OCI-LY1 (cell line): ENCODE results near the gene PDPN.
"Not testable (repeated sequence)": the region's sequence is repeated elsewhere in the genome, so short reads cannot be mapped to it uniquely, and the experiment has no call there.

ENCODE experiments used
- H2AFZ ChIP-seq: fragments of 200-600 bp; sonication (generic), shearing (Covaris generic); 2 replicates; pipeline ENCODE4 v1.6.0; 2014; ENCODE audit warnings: antibody characterized with exemption, mild to moderate bottlenecking, low read length
- H3F3A ChIP-seq: fragments of 200-600 bp; sonication (generic), shearing (Covaris generic); 2 replicates; pipeline ENCODE4 v1.6.0; 2014; ENCODE audit warnings: mild to moderate bottlenecking, antibody characterized with exemption, low read length, moderate library complexity; ENCODE audit not compliant: insufficient read depth
- H3K27ac ChIP-seq: fragments of 200-600 bp; sonication (generic); 2 replicates; pipeline ENCODE4 v1.5.1; 2014; ENCODE audit warnings: low read length, mixed run types, mild to moderate bottlenecking, low read depth; ENCODE audit not compliant: poor library complexity, severe bottlenecking
- H3K27me3 ChIP-seq: fragments of 200-600 bp; sonication (generic); 2 replicates; pipeline ENCODE4 v1.6.0; 2014; ENCODE audit warnings: antibody characterized with exemption, mild to moderate bottlenecking, low read length, moderate library complexity; ENCODE audit not compliant: insufficient read depth
- H3K36me3 ChIP-seq: fragments of 200-600 bp; sonication (generic); 2 replicates; pipeline ENCODE4 v1.6.1; 2014; ENCODE audit warnings: mild to moderate bottlenecking, antibody characterized with exemption, low read length, moderate library complexity, mixed read lengths; ENCODE audit not compliant: insufficient read depth
- H3K4me1 ChIP-seq: fragments of 200-600 bp; sonication (generic); 2 replicates; pipeline ENCODE4 v1.5.1; 2014; ENCODE audit warnings: mild to moderate bottlenecking, low read length, moderate library complexity; ENCODE audit not compliant: insufficient read depth, severe bottlenecking
- H3K4me2 ChIP-seq: fragments of 200-600 bp; sonication (generic), shearing (Covaris generic); 2 replicates; pipeline ENCODE4 v1.6.1; 2014; ENCODE audit warnings: low read length
- H3K4me3 ChIP-seq: fragments of 200-600 bp; sonication (generic); 2 replicates; pipeline ENCODE4 v1.5.1; 2014; ENCODE audit warnings: low read length, low read depth, mild to moderate bottlenecking, mixed read lengths; ENCODE audit not compliant: poor library complexity, severe bottlenecking
- H3K79me2 ChIP-seq: fragments of 200-600 bp; shearing (Covaris generic); 2 replicates; pipeline ENCODE4 v1.6.1; 2016; ENCODE audit warnings: mixed run types, low read length, mixed read lengths; ENCODE audit not compliant: insufficient read depth
- H3K9ac ChIP-seq: fragments of 200-600 bp; sonication (generic), shearing (Covaris generic); 2 replicates; pipeline ENCODE4 v1.6.1; 2014; ENCODE audit warnings: mild to moderate bottlenecking, low read length, mixed read lengths
- H3K9me2 ChIP-seq: fragments of 200-600 bp; sonication (generic), shearing (Covaris generic); 2 replicates; pipeline ENCODE4 v1.6.1; 2014; ENCODE audit warnings: low read depth, mild to moderate bottlenecking, low read length, mixed read lengths
- H3K9me3 ChIP-seq: fragments of 200-600 bp; shearing (Covaris generic); 2 replicates; pipeline ENCODE4 v1.6.1; 2014; ENCODE audit warnings: low read length, mixed read lengths
- H4K20me1 ChIP-seq: fragments of 200-600 bp; sonication (generic), shearing (Covaris generic); 2 replicates; pipeline ENCODE4 v1.6.0; 2016; ENCODE audit warnings: mild to moderate bottlenecking, low read length; ENCODE audit not compliant: insufficient read depth
- CTCF ChIP-seq: fragments of 200-600 bp; sonication (generic), shearing (Covaris generic); IDR thresholded peaks from 2 replicates; pipeline ENCODE4 v1.5.1; 2017; ENCODE audit warnings: mild to moderate bottlenecking, antibody characterized with exemption, low read length, moderate library complexity, mixed read lengths
- EZH2 ChIP-seq: fragments of 200-600 bp; sonication (generic), shearing (Covaris generic); IDR thresholded peaks from 2 replicates; pipeline ENCODE4 v1.8.0; 2017; ENCODE audit warnings: borderline replicate concordance, mixed run types, mild to moderate bottlenecking, antibody characterized with exemption, low read length, moderate library complexity, mixed read lengths

Gene PDPN

GRCh38 chr1:13556224-13556764 is 27.3 kb upstream of the PDPN start:
- Histone ChIP-seq H3K9me3 (no peaks in the 10 kb centered on the region), H3K27me3 (no peaks in the 10 kb centered on the region), H2AFZ (no peak overlapping the region), H3F3A (no peaks in the 10 kb centered on the region), H4K20me1 (no peaks in the 10 kb centered on the region), H3K9me2 (no peaks in the 10 kb centered on the region), H3K4me1 (no peaks in the 10 kb centered on the region), H3K36me3 (no peaks in the 10 kb centered on the region), H3K4me3 (no peak overlapping the region), H3K79me2 (no peaks in the 10 kb centered on the region), H3K27ac (no peak overlapping the region), H3K4me2 (no peak overlapping the region), H3K9ac (no peak overlapping the region)
- no peak for TF ChIP-seq EZH2
- TF ChIP-seq CTCF: no peak

GRCh38 chr1:13560541-13560940 is 23.1 kb upstream of the PDPN start:
- Histone ChIP-seq H2AFZ (no peak overlapping the region), H4K20me1 (no peaks in the 10 kb centered on the region), H3K27me3 (no peaks in the 10 kb centered on the region), H3F3A (no peaks in the 10 kb centered on the region), H3K9me3 (no peaks in the 10 kb centered on the region), H3K9ac (no peak overlapping the region), H3K36me3 (no peaks in the 10 kb centered on the region), H3K4me2 (no peak overlapping the region), H3K79me2 (no peaks in the 10 kb centered on the region), H3K27ac (no peak overlapping the region), H3K9me2 (no peaks in the 10 kb centered on the region), H3K4me3 (no peak overlapping the region), H3K4me1 (no peaks in the 10 kb centered on the region)
- TF ChIP-seq EZH2: no peak
- TF ChIP-seq CTCF: no peak

- H4K20me1 ChIP-seq, H3K9me3 ChIP-seq, H3K4me1 ChIP-seq, H3K36me3 ChIP-seq, H3K27me3 ChIP-seq, H3K27ac ChIP-seq, H3F3A ChIP-seq, H3K9me2 ChIP-seq, H3K4me3 ChIP-seq, H3K4me2 ChIP-seq, H3K79me2 ChIP-seq, H3K9ac ChIP-seq, H2AFZ ChIP-seq: not testable (repeated sequence)
These were observed 20.7 kb upstream of the PDPN start for GRCh38 chr1:13562981-13563380.

GRCh38 chr1:13564073-13564472 is 19.6 kb upstream of the PDPN start:
- no peaks in the 10 kb centered on the region for H3K4me1 ChIP-seq
- no peaks in the 10 kb centered on the region for H4K20me1 ChIP-seq
- no peaks in the 10 kb centered on the region for H3F3A ChIP-seq
- no peak overlapping the region for H3K4me2 ChIP-seq
- H3K9me2 ChIP-seq: no peaks in the 10 kb centered on the region
- no peak overlapping the region for H2AFZ ChIP-seq
- no peak overlapping the region for H3K9ac ChIP-seq
- no peaks in the 10 kb centered on the region for H3K27me3 ChIP-seq
- TF ChIP-seq CTCF (no peak), EZH2 (no peak)
- H3K27ac ChIP-seq: no peak overlapping the region
- no peaks in the 10 kb centered on the region for H3K36me3 ChIP-seq
- no peak overlapping the region for H3K4me3 ChIP-seq
- H3K79me2 ChIP-seq: no peaks in the 10 kb centered on the region
- H3K9me3 ChIP-seq: no peaks in the 10 kb centered on the region

- H3K4me1 ChIP-seq, H3K9me3 ChIP-seq, H3K27me3 ChIP-seq, H3K79me2 ChIP-seq, H2AFZ ChIP-seq, H3F3A ChIP-seq, H4K20me1 ChIP-seq, H3K36me3 ChIP-seq, H3K9ac ChIP-seq, H3K27ac ChIP-seq, H3K4me3 ChIP-seq, H3K9me2 ChIP-seq, H3K4me2 ChIP-seq: not testable (repeated sequence)
These were observed 13.2 kb upstream of the PDPN start for GRCh38 chr1:13570435-13570834.
